Measurements from ENCODE around the gene LRRFIP1. TPM values are rescaled to one million over a fixed set of nuclear protein-coding genes. Genes with fewer than 3 reads are reported as not detected.
A peak's percentile ranks its signal among the peaks of the same experiment; 100 is the strongest.

Gene LRRFIP1
- total RNA-seq, 4 donors from 2014 or later: 84.9 to 152 (median 120) TPM

- TF ChIP-seq CTCF (IDR thresholded peaks at IDR 0.05): no peak
- no peak for TF ChIP-seq POLR2A (IDR thresholded peaks at IDR 0.05)
- no peak for DNase-seq
- no peak overlapping the region for H3K4me3 ChIP-seq
- no peaks in the 10 kb centered on the region for H3K9me3 ChIP-seq
- 55 to 93% methylated on average over 5 to 9 of the region's 13 CpGs for WGBS, 2 donors
- H3K27me3 ChIP-seq: no peaks in the 10 kb centered on the region
- H3K36me3 ChIP-seq: no peaks in the 10 kb centered on the region
- peaks cover 10 to 47% (median 11%) of the 10 kb centered on the region in 3 donors for H3K4me1 ChIP-seq
- intact Hi-C loops (cut with DNase I): no loop called here
- no peak overlapping the region for H3K27ac ChIP-seq
Measured at GRCh38 chr2:237596520-237597195, 30.7 kb upstream of the LRRFIP1 start.

GRCh38 chr2:237597196-237598145 lies 29.9 kb upstream of the LRRFIP1 start:
- DNase-seq: no peak
- intact Hi-C loops (cut with DNase I): no loop called here
- no peak overlapping the region for H3K4me3 ChIP-seq
- H3K27me3 ChIP-seq: no peaks in the 10 kb centered on the region
- no peaks in the 10 kb centered on the region for H3K9me3 ChIP-seq
- TF ChIP-seq POLR2A (IDR thresholded peaks at IDR 0.05) (no peak), CTCF (IDR thresholded peaks at IDR 0.05) (no peak)
- H3K4me1 ChIP-seq: peaks cover 10 to 40% (median 10%) of the 10 kb centered on the region in 3 donors
- WGBS, 2 donors: 82 to 87% methylated on average over 25 to 27 of the region's 29 CpGs
- H3K27ac ChIP-seq: no peak overlapping the region
- H3K36me3 ChIP-seq: no peaks in the 10 kb centered on the region

DNA sequence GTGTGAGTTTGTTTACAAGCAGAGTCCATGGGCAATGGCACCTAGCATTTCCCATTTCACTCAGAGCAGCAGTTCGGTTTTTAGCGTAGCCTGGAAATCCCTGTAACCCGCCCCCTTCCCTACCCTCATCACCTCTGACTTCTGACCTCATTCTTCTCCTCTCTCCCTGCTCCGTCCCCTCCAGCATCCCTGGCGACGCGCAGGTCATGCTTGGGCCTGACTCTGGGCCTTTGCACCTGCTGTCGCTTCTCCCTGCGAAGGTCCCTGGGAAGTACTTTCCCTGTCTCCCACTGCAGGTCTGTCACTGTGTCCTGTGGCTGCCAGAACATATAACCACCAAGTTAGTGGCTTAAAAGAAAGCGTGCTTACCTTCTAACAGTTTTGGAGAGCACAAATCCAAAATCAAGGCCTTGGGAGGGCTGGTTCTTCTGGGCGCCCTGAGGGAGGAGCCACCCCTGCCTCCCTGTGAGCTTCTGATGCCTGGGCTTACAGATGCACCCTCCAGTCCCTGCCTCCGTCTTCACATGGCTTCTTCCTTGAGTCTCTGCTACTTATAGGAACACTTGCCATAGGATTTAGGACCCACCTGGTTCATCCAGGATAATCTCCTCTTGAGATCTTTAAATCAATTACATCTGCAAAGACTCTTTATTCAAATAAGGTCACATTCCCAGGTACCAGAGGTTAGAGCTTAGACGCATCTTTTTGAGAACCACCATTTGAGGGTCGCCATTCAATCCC lies 28.7 kb upstream of the LRRFIP1 start:
- Histone ChIP-seq H3K27ac (no peak overlapping the region), H3K4me1 (peaks cover 10 to 44% (median 15%) of the 10 kb centered on the region in 3 donors), H3K27me3 (no peaks in the 10 kb centered on the region), H3K9me3 (no peaks in the 10 kb centered on the region), H3K4me3 (no peak overlapping the region), H3K36me3 (no peaks in the 10 kb centered on the region)
- no peak for TF ChIP-seq CTCF (IDR thresholded peaks at IDR 0.05)
- no peak for TF ChIP-seq POLR2A (IDR thresholded peaks at IDR 0.05)
- intact Hi-C loops (cut with DNase I): no loop called here
- DNase-seq: no peak
- 83 to 85% methylated on average over 14 of the region's 14 CpGs for WGBS, 2 donors

- Histone ChIP-seq H3K27me3 (no peaks in the 10 kb centered on the region), H3K27ac (peak overlapping the region in 3 of 4 donors; percentile 24 to 75 (median 63)), H3K4me3 (peak overlapping the region in 3 of 4 donors; percentile 18 to 22 (median 20)), H3K9me3 (no peaks in the 10 kb centered on the region), H3K4me1 (peaks cover 3 to 44% (median 8%) of the 10 kb centered on the region in 3 donors), H3K36me3 (no peaks in the 10 kb centered on the region)
- TF ChIP-seq POLR2A (IDR thresholded peaks at IDR 0.05): no peak
- intact Hi-C loops (cut with DNase I): no loop called here
- no peak for DNase-seq
- WGBS, 2 donors: 71 to 79% methylated on average over 9 of the region's 9 CpGs
Measured at GRCh38 chr2:237599465-237600110, 27.8 kb upstream of the LRRFIP1 start.

DNA sequence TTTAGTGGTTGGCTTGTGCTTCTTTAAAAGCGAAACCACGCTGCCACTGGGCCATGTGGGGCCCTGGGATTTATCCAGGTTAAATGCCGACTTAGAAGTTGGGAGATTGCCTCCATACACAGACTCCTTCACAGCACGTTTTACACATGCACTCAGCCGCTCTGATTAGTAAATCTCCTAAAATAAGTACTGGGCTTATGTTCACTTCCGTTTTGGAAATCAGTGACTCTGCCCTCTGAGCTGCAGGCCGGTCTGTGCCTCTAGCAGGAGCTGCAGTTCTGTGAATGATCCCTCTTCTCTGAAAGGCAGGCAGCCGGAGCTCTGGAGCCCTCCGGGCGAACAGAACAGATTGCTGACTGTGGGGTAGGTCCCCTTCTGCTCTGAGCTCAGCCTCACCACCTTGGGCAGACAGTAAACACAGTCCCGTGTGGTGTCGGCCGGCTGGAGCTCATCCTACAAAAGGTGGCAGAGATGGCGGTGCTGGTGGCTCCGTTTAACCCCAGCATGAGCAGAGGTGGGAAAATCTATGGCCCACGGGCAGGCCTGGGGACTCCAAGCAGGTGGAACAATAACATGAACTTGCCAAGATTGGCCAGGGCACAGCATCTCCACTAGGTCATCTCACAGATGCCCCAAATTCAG lies 27.1 kb upstream of the LRRFIP1 start:
- H3K27me3 ChIP-seq: no peaks in the 10 kb centered on the region
- H3K36me3 ChIP-seq: no peaks in the 10 kb centered on the region
- no peak for TF ChIP-seq POLR2A (IDR thresholded peaks at IDR 0.05)
- peak in 1 of 6 experiments; percentile 3 for TF ChIP-seq CTCF (IDR thresholded peaks at IDR 0.05)
- intact Hi-C loops (cut with DNase I): no loop called here
- H3K27ac ChIP-seq: peak overlapping the region; percentile 24 to 83 (median 69)
- WGBS, 2 donors: 29 to 45% methylated on average over 5 to 11 of the region's 16 CpGs
- peaks cover 0 to 39% (median 8%) of the 10 kb centered on the region in 3 donors for H3K4me1 ChIP-seq
- no peaks in the 10 kb centered on the region for H3K9me3 ChIP-seq
- no peak for DNase-seq
- H3K4me3 ChIP-seq: peak overlapping the region in 3 of 4 donors; percentile 18 to 22 (median 20)

Data from esophagus squamous epithelium (tissue), 5 donors.